GM18508 (cell line): ENCODE measurements around the gene P4HA3.

Source experiments
- ATAC-seq: cut with Tn5 transposase; IDR thresholded peaks from one replicate; pipeline ENCODE4 v1.9.1; 2021; ENCODE audit warnings: moderate number of reproducible peaks; ENCODE audit not compliant: insufficient read depth, unreplicated experiment

The P4HA3 gene

GRCh38 chr11:74269161-74269811 is 42.2 kb downstream of the P4HA3 start:
- ATAC-seq = no peak

GRCh38 chr11:74268456-74268855 is 43.0 kb downstream of the P4HA3 start:
- no peak for ATAC-seq

GRCh38 chr11:74267014-74267413 is 44.4 kb downstream of the P4HA3 start:
- no peak for ATAC-seq

GRCh38 chr11:74265256-74265655 is 46.2 kb downstream of the P4HA3 start:
- no peak for ATAC-seq

- no peak for ATAC-seq
Measured at GRCh38 chr11:74262725-74263124, 48.7 kb downstream of the P4HA3 start.

GRCh38 chr11:74257959-74258553 is 53.4 kb downstream of the P4HA3 start:
- ATAC-seq = no peak

GRCh38 chr11:74256378-74257133 is 54.9 kb downstream of the P4HA3 start:
- no peak for ATAC-seq

- no peak for ATAC-seq
Measured at GRCh38 chr11:74255741-74256375, 55.6 kb downstream of the P4HA3 start.

- no peak for ATAC-seq
Measured at GRCh38 chr11:74253361-74253760, 58.1 kb downstream of the P4HA3 start.

- no peak for ATAC-seq
Measured at GRCh38 chr11:74249496-74249895, 61.9 kb downstream of the P4HA3 start.

- no peak for ATAC-seq
Measured at GRCh38 chr11:74248469-74248868, 63.0 kb downstream of the P4HA3 start.

- no peak for ATAC-seq
Measured at GRCh38 chr11:74238243-74238642, 73.2 kb downstream of the P4HA3 start.

- no peak for ATAC-seq
Measured at GRCh38 chr11:74237541-74237940, 73.9 kb downstream of the P4HA3 start.

GRCh38 chr11:74235121-74235520 is 76.3 kb downstream of the P4HA3 start:
- ATAC-seq = no peak

- ATAC-seq = no peak
Measured at GRCh38 chr11:74233683-74234082, 77.8 kb downstream of the P4HA3 start.

- ATAC-seq = no peak
Measured at GRCh38 chr11:74232311-74232950, 79.0 kb downstream of the P4HA3 start.

- no peak for ATAC-seq
Measured at GRCh38 chr11:74226907-74227306, 84.5 kb downstream of the P4HA3 start.

GRCh38 chr11:74225565-74225964 is 85.9 kb downstream of the P4HA3 start:
- no peak for ATAC-seq

GRCh38 chr11:74221816-74222215 is 89.6 kb downstream of the P4HA3 start:
- no peak for ATAC-seq

GRCh38 chr11:74220376-74220775 is 91.1 kb downstream of the P4HA3 start:
- ATAC-seq = no peak
